ENCODE measurements around the gene GHRH.

The GHRH gene

GRCh38 chr20:37202267-37202943, 59.2 kb downstream of the GHRH start:
- no peak for DNase-seq

- no peak for DNase-seq
These were observed 59.8 kb downstream of the GHRH start for GRCh38 chr20:37201827-37202162.

Data from NCI-H748 treated with DMSO at 0.1 percent for 48 hours (cell line).